Heart left ventricle (tissue), 16 donors: Measurements from ENCODE around the gene PIGV. TPM values are rescaled to one million over a fixed set of nuclear protein-coding genes. Genes with fewer than 3 reads are reported as not detected.
A peak's percentile ranks its signal among the peaks of the same experiment; 100 is the strongest.
"Not testable (repeated sequence)": the region's sequence is repeated elsewhere in the genome, so short reads cannot be mapped to it uniquely, and the experiment has no call there.

Source experiments
- ATAC-seq, 4 donors: fragments of 200-7000 bp; cut with Tn5 transposase; one replicate each; pipeline ENCODE4 v1.9.1; 2020 to 2022; ENCODE audit warnings: moderate library complexity in 4 of 4, mild to moderate bottlenecking in 3 of 4, moderate number of reproducible peaks in 1 of 4
- DNase-seq, 5 donors: peaks; one replicate each; pipeline ENCODE4 v3.0.0-alpha.2; 2020
- H3K27ac ChIP-seq, 12 donors: fragments of 200-600 bp; sonication (generic) in 4 of 12; one replicate each; pipeline versions ENCODE4 v1.5.0 to v1.8.0; 2016 to 2022; ENCODE audit warnings: mild to moderate bottlenecking in 2 of 12
- H3K27me3 ChIP-seq, 9 donors: fragments of 200-600 bp; sonication (generic) in 2 of 9; one replicate each; pipeline versions ENCODE4 v1.5.1 to v1.8.0; 2016 to 2022; ENCODE audit warnings: mild to moderate bottlenecking in 3 of 9
- H3K36me3 ChIP-seq, 9 donors: fragments of 200-600 bp; sonication (generic) in 2 of 9; one replicate each; pipeline versions ENCODE4 v1.5.0 to v1.8.0; 2018 to 2022; ENCODE audit warnings: mild to moderate bottlenecking in 2 of 9
- H3K4me1 ChIP-seq, 12 donors: fragments of 200-600 bp; sonication (generic) in 4 of 12; one replicate each; pipeline versions ENCODE4 v1.5.0 to v1.8.0; 2016 to 2022; ENCODE audit warnings: mild to moderate bottlenecking in 3 of 12
- H3K4me3 ChIP-seq, 12 donors: fragments of 200-600 bp; sonication (generic) in 4 of 12; one replicate each; pipeline versions ENCODE4 v1.5.0 to v1.8.0; 2017 to 2022; ENCODE audit warnings: mild to moderate bottlenecking in 9 of 12, moderate library complexity in 4 of 12
- H3K9me3 ChIP-seq, 12 donors: fragments of 200-600 bp; sonication (generic) in 4 of 12; one replicate each; pipeline versions ENCODE4 v1.5.0 to v1.8.0; 2016 to 2022; ENCODE audit warnings: mild to moderate bottlenecking in 1 of 12
- POLR2A ChIP-seq, 2 donors: fragments of 450-650 bp; IDR thresholded peaks; one replicate each; pipeline ENCODE4 v1.6.1; 2017; ENCODE audit warnings: antibody characterized with exemption in 2 of 2, mild to moderate bottlenecking in 2 of 2, moderate library complexity in 2 of 2
- WGBS, 4 donors: extraction: QIAGEN DNeasy Blood & Tissue Kit in 2 of 4; methylation state at CpG; one replicate each; pipeline versions ENCODE4 v1.1.5 to v1.1.7; 2013 to 2018; 5-methylcytosine and 5-hydroxymethylcytosine counted together
- intact Hi-C, 10 donors: fragments of 100-400 bp; cut with DNase I; formaldehyde crosslinking; loops; one replicate each; pipeline versions ENCODE4 v1.11.1 to v1.14.2; 2022
- polyA plus RNA-seq, 2 donors: library from polyadenylated mRNA; stranded (reverse); fragments of 200-250 nt; gene quantifications; one replicate each; pipeline ENCODE4 v1.2.3, GENCODE V29; 2013
- total RNA-seq, 9 donors: library from RNA; depleted of rRNA in 2 of 9; stranded (reverse); fragments of >200 nt in 2 of 9; fragmentation: NEBNext Ultra II Directional in 3 of 9; extraction: Animal tissue kit (Norgen Biotek cat#: 25700) in 3 of 9; gene quantifications; one replicate each; pipeline versions ENCODE4 v1.1.0 to v1.2.4, GENCODE V29; 2016 to 2023
- TF ChIP-seq, protein P1 (sequence below), 12 donors: fragments of 200-600 bp; sonication (generic) in 4 of 12; IDR thresholded peaks; one replicate each; pipeline versions ENCODE4 v1.5.0 to v1.8.0; 2018 to 2022; ENCODE audit warnings: antibody characterized with exemption in 12 of 12, mild to moderate bottlenecking in 5 of 12
- donor health status: ischemic (EF 13 %, LVEDD 7.1; RV severe dilation, severe dysfunction).
- donor health status: healthy with polysubstance abuse.
- donor health status: DM: no; HTN: yes; CAD: no.
- donor health status: DM: no; HTN: no; CAD: no.
- donor health status: ischemic (EF 25% LVEDD 6.9; RV normal size, moderate dysfunction).
- donor health status: ischemic (EF 25% LVEDD 5.7; RV mildly dilated, moderate dysfunction).
- donor health status: healthy.
- donor health status: DM: yes; HTN: yes; CAD: no.
- donor health status: ischemic (EF 35%, LVEDD 5.7; RV mildly dilated, moderate dysfunction).
- donor health status: nonischemic (EF 11% LVEDD 7.7; RV severe dilation, severe dysfunction).
- donor health status: DM: yes; HTN: yes; CAD: no.
- donor health status: PGD.
- donor health status: ischemic (EF 29% LVEDD 5.4; RV normal size, mild dysfunction).
- donor health status: nonischemic (EF 23%, LVEDD 6.1; RV moderate dilation, normal function).

PIGV gene
- total and polyA plus RNA-seq, 11 donors: 2.7 to 8.8 (median 5.3) TPM

DNA sequence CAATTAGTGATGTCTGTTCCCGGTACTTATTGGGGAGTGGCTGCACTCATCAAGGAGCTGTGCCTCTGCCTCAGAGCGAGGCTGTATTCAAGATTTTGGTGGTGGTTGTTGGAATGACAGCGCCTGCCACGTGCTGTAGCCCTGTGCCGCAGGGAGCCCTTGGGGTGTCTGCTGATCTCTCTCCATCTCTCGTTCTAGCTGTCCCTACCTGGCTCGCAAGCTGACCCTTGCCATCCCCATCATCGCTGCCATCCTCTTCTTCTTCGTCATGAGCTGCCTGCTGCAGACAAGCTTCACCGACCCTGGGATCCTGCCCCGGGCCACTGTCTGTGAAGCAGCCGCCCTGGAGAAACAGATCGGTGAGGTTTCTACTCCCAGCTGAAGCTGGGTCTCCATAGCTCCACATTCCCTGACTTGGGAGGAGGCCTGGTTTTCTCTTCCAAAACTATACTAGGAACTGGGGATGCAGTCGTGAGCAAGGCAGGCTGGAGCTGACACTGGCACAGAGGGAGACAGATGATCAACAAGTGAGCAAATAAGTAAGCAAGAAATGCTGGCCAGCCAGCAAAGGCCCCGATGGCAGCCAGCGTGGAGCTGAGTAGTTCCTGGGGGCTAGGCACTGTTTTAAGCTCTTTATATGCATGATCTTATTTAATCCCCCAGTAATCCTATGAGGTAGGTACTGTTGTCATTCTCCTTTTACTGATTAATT, 44.7 kb downstream of the PIGV start:
- H3K27me3 ChIP-seq: no peaks in the 10 kb centered on the region
- DNase-seq (no peak), ATAC-seq (no peak)
- H3K27ac ChIP-seq: peak overlapping the region in 1 of 12 donors; percentile 81
- intact Hi-C loops: no loop called here
- no peaks in the 10 kb centered on the region for H3K9me3 ChIP-seq
- peaks cover 0 to 60% (median 45%) of the 10 kb centered on the region in 9 donors for H3K36me3 ChIP-seq
- H3K4me3 ChIP-seq: peak overlapping the region in 1 of 12 donors; percentile 13
- peaks cover 7 to 57% (median 23%) of the 10 kb centered on the region in 12 donors for H3K4me1 ChIP-seq
- WGBS, 4 donors: 90 to 93% (median 92%) methylated on average over 16 of the region's 16 CpGs
- no peak for TF ChIP-seq POLR2A (IDR thresholded peaks at IDR 0.05)
- TF ChIP-seq, protein P1, sequence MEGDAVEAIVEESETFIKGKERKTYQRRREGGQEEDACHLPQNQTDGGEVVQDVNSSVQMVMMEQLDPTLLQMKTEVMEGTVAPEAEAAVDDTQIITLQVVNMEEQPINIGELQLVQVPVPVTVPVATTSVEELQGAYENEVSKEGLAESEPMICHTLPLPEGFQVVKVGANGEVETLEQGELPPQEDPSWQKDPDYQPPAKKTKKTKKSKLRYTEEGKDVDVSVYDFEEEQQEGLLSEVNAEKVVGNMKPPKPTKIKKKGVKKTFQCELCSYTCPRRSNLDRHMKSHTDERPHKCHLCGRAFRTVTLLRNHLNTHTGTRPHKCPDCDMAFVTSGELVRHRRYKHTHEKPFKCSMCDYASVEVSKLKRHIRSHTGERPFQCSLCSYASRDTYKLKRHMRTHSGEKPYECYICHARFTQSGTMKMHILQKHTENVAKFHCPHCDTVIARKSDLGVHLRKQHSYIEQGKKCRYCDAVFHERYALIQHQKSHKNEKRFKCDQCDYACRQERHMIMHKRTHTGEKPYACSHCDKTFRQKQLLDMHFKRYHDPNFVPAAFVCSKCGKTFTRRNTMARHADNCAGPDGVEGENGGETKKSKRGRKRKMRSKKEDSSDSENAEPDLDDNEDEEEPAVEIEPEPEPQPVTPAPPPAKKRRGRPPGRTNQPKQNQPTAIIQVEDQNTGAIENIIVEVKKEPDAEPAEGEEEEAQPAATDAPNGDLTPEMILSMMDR (IDR thresholded peaks at IDR 0.05): no peak

DNA sequence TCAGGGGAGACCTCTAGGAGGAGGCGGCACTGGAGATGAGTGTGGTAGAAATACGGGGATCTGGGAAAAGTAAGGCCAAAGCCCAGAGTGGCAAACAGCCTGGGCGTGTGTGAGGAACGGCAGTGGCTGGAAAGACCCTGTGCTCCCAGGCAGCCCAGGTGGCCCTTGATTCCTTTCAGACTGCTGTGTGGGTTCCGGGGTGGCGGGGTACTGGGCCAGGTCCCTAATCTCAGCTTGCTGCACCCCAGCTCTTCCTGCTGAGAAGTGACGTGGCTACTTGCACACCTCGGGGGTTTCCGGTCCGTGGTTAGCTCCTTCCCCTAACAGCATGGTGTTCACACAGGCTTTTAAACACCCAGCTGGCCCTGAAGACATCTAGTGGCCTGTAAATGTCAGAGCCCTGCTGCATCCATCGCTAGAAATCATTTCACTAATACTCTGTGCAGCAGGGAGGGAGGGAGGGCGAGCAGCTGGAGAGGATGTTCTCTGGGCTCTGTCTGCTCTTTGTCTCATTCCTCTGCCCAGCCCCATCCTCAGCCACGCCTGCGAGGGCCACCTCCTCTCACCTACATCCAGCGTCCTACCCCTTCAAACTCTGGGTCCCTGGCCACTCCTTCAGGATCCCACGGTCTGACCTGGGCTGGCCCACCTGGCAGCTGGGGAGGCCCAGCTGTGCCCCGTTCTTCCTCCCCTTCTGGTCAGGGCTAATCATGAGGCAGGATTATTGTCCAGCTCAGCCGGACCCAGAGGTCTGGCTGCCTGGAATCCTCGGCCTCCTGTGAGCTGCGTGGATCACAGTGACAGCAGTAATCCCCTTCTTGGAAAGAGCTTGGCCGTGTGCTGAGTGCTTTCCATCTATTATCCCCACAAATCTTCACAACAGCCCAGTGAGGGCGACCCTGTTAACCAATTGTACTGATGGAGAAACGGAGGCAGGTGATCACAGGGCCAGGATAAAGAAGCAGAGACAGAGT, 46.0 kb downstream of the PIGV start:
- H3K36me3 ChIP-seq: peaks cover 0 to 70% (median 55%) of the 10 kb centered on the region in 9 donors
- H3K9me3 ChIP-seq: no peaks in the 10 kb centered on the region
- TF ChIP-seq POLR2A (IDR thresholded peaks at IDR 0.05): no peak
- TF ChIP-seq, protein P1 (IDR thresholded peaks at IDR 0.05): no peak
- 83 to 92% (median 86%) methylated on average over 18 to 23 of the region's 23 CpGs for WGBS, 4 donors
- peak overlapping the region in 1 of 12 donors; percentile 81 for H3K27ac ChIP-seq
- peak overlapping the region in 1 of 12 donors; percentile 13 for H3K4me3 ChIP-seq
- H3K27me3 ChIP-seq: no peaks in the 10 kb centered on the region
- ATAC-seq (peak in 2 of 4 donors; percentile 44 to 65), DNase-seq (peak in 4 of 5 donors; percentile 40 to 72 (median 60))
- intact Hi-C loops: no loop called here
- H3K4me1 ChIP-seq: peaks cover 0 to 51% (median 12%) of the 10 kb centered on the region in 12 donors

DNA sequence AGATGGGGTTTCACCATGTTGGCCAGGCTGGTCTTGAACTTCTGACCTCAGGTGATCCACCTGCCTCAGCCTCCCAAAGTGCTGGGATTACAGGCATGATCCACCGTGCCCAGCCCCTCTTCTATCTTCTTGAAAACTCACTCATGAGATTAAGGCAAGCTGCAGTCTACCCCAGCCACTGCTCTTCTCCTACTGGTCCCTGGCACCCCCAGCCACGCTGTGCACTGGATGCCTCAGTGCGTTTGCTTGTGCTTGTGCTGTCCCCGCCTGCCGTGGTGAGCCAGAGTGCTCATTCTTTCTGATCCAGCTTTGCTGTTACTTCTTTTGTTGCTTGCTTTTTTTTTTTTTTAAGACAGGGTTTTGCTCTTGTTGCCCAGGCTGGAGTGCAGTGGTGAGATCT, 49.9 kb downstream of the PIGV start:
- WGBS, 4 donors: 89 to 95% (median 93%) methylated on average over 5 of the region's 5 CpGs
- not testable (repeated sequence) for DNase-seq

GRCh38 chr1:26838474-26839338, 51.0 kb downstream of the PIGV start:
- no peak for TF ChIP-seq POLR2A (IDR thresholded peaks at IDR 0.05)
- TF ChIP-seq, protein P1 (IDR thresholded peaks at IDR 0.05): no peak
- peak in 1 of 5 donors; percentile 51 for DNase-seq
- Histone ChIP-seq H3K4me1 (peaks cover 0 to 26% (median 0%) of the 10 kb centered on the region in 12 donors), H3K27ac (peak overlapping the region in 1 of 12 donors; percentile 45), H3K4me3 (no peak overlapping the region), H3K36me3 (peaks cover 0 to 92% (median 77%) of the 10 kb centered on the region in 9 donors), H3K27me3 (no peaks in the 10 kb centered on the region), H3K9me3 (no peaks in the 10 kb centered on the region)
- WGBS, 4 donors: 55 to 74% (median 65%) methylated on average over 8 of the region's 8 CpGs
- peak in 1 of 4 donors; percentile 41 for ATAC-seq
- intact Hi-C loops: no loop called here

More for the DNA sequence above, 49.9 kb downstream of the PIGV start:
- H3K36me3 ChIP-seq: peaks cover 0 to 92% (median 78%) of the 10 kb centered on the region in 9 donors
- H3K27ac ChIP-seq, ATAC-seq, intact Hi-C loops, H3K9me3 ChIP-seq, H3K27me3 ChIP-seq, H3K4me3 ChIP-seq: not testable (repeated sequence)
- H3K4me1 ChIP-seq: peaks cover 0 to 35% (median 0%) of the 10 kb centered on the region in 12 donors
